Measurements from ENCODE around the gene KCNH6. TPM values are rescaled to one million over a fixed set of nuclear protein-coding genes. Genes with fewer than 3 reads are reported as not detected.

Gene KCNH6
- total RNA-seq, 1 donor from 2014 or later: 13.2 TPM

DNA sequence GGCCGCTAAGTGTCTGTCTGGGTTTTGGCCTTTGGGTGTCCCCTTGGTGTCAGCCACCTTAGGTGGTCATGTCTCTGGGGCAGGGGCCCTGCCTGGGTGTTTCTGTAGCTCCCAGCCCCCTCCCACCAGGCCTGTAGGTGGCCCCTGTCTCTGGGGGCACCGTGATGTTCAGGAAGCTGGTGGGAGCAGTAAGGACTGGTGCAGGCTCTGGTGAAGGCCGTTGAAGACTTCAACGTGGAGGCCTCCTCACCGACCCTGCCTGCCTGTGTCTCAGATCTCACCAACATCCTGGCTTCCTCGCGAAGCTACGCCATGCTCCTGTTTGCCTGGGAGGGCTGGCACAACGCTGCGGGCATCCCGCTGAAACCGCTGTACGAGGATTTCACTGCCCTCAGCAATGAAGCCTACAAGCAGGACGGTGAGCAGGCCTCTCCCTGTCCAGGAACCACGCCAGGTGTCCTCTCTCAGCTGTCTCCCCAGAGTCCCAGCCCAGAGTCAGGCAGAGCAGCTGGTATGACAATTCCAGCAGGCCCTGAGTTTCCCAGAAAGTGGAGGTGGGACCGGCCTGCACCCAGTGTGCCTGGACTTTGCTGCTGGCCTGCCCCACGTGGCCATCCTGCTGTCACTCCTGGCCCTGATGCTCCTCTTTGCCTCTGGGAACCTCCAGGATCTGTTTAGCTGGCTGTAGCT is 43.5 kb upstream of the KCNH6 start:
- no peaks in the 10 kb centered on the region for H3K36me3 Mint-ChIP-seq (ENCODE audit: insufficient read depth)
- H3K4me3 Mint-ChIP-seq (ENCODE audit: low read depth): no peak overlapping the region
- H3K27me3 Mint-ChIP-seq: peaks cover 22% of the 10 kb centered on the region
- H3K4me1 Mint-ChIP-seq (ENCODE audit: low read depth): peaks cover 7% of the 10 kb centered on the region
- TF ChIP-seq, protein P1, sequence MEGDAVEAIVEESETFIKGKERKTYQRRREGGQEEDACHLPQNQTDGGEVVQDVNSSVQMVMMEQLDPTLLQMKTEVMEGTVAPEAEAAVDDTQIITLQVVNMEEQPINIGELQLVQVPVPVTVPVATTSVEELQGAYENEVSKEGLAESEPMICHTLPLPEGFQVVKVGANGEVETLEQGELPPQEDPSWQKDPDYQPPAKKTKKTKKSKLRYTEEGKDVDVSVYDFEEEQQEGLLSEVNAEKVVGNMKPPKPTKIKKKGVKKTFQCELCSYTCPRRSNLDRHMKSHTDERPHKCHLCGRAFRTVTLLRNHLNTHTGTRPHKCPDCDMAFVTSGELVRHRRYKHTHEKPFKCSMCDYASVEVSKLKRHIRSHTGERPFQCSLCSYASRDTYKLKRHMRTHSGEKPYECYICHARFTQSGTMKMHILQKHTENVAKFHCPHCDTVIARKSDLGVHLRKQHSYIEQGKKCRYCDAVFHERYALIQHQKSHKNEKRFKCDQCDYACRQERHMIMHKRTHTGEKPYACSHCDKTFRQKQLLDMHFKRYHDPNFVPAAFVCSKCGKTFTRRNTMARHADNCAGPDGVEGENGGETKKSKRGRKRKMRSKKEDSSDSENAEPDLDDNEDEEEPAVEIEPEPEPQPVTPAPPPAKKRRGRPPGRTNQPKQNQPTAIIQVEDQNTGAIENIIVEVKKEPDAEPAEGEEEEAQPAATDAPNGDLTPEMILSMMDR (IDR thresholded peaks at IDR 0.05; ENCODE audit: unreplicated experiment): no peak
- no peak overlapping the region for H3K27ac Mint-ChIP-seq
- no peak for DNase-seq (ENCODE audit: low spot score, unreplicated experiment)
- no peaks in the 10 kb centered on the region for H3K9me3 Mint-ChIP-seq (ENCODE audit: low read depth)

DNA sequence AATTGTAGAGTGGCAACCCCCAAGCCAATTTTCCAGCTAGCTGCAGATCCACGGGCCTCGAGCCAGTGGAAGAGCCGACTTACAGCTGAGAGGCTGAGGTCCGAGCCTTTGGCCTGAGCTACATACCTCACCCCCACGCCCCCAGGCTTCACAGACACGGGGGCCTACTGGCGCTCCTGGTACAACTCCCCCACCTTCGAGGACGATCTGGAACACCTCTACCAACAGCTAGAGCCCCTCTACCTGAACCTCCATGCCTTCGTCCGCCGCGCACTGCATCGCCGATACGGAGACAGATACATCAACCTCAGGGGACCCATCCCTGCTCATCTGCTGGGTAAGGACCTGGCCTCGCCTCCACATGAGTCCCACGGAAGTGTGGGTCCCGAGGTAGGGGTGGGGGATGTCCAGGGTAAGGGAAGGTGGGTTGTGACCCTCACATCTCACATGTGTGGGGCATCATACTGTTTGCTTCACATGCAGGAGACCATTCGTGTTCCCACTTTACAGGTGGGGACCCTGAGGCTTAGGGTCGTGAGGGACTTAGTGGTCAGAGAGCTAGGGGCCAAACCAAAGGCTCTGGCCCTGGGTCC is 42.9 kb upstream of the KCNH6 start:
- DNase-seq (ENCODE audit: low spot score, unreplicated experiment): no peak
- H3K36me3 Mint-ChIP-seq (ENCODE audit: insufficient read depth): no peaks in the 10 kb centered on the region
- H3K27me3 Mint-ChIP-seq: peaks cover 17% of the 10 kb centered on the region
- peaks cover 7% of the 10 kb centered on the region for H3K4me1 Mint-ChIP-seq (ENCODE audit: low read depth)
- H3K27ac Mint-ChIP-seq: no peak overlapping the region
- TF ChIP-seq, protein P1 (IDR thresholded peaks at IDR 0.05; ENCODE audit: unreplicated experiment): no peak
- no peaks in the 10 kb centered on the region for H3K9me3 Mint-ChIP-seq (ENCODE audit: low read depth)
- H3K4me3 Mint-ChIP-seq (ENCODE audit: low read depth): no peak overlapping the region

DNA sequence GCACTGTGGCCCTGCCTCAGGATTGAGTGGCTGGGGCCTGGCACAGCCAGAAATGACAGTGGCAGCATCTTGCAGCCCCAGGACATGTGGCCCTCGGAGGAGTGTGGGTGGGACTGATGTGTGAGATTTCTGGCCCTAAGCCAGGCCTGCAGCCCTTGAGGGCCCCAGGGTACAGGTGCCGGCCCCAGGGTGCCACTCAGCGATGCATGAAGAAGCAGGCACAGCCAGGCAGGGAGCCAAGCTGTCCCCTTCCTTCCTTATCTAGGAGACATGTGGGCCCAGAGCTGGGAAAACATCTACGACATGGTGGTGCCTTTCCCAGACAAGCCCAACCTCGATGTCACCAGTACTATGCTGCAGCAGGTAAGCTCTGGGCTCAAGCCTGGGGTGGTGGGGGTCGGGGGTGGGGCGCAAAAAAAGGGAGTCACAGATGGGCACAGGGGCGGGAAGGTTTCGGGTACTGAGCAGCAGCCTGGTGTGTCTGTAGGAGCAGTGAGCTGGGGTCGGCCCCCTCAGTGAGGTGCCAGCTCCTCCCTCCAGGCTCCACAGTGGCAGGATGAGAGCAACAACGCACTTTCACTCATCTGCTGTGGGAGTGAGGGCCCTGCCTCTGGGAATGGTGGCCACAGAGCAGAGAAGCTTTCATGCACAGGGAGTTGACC is 42.2 kb upstream of the KCNH6 start:
- no peak overlapping the region for H3K27ac Mint-ChIP-seq

DNA sequence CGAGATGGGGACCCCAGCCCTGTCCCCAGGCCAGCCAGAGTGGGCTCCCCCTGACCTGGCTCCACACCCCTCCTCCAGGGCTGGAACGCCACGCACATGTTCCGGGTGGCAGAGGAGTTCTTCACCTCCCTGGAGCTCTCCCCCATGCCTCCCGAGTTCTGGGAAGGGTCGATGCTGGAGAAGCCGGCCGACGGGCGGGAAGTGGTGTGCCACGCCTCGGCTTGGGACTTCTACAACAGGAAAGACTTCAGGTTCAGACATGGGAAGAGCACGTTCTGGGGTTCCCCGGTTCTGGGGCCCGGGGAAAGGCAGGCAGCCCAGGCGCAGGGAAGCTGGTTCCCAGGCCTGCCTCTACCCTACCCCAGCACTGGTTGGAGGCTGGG is 41.7 kb upstream of the KCNH6 start:
- no peak for DNase-seq (ENCODE audit: low spot score, unreplicated experiment)
- Mint-ChIP-seq H3K9me3 (ENCODE audit: low read depth) (no peaks in the 10 kb centered on the region), H3K27ac (no peak overlapping the region), H3K4me1 (ENCODE audit: low read depth) (peaks cover 5% of the 10 kb centered on the region), H3K27me3 (peaks cover 12% of the 10 kb centered on the region), H3K4me3 (ENCODE audit: low read depth) (no peak overlapping the region), H3K36me3 (ENCODE audit: insufficient read depth) (no peaks in the 10 kb centered on the region)
- TF ChIP-seq, protein P1 (IDR thresholded peaks at IDR 0.05; ENCODE audit: unreplicated experiment): no peak

More for the DNA sequence above, 42.2 kb upstream of the KCNH6 start:
- Mint-ChIP-seq H3K4me3 (ENCODE audit: low read depth) (no peak overlapping the region), H3K9me3 (ENCODE audit: low read depth) (no peaks in the 10 kb centered on the region), H3K4me1 (ENCODE audit: low read depth) (peaks cover 5% of the 10 kb centered on the region), H3K36me3 (ENCODE audit: insufficient read depth) (no peaks in the 10 kb centered on the region), H3K27me3 (peaks cover 12% of the 10 kb centered on the region)
- no peak for DNase-seq (ENCODE audit: low spot score, unreplicated experiment)
- TF ChIP-seq, protein P1 (IDR thresholded peaks at IDR 0.05; ENCODE audit: unreplicated experiment): no peak

GRCh38 chr17:63482509-63482908 is 40.6 kb upstream of the KCNH6 start:
- Mint-ChIP-seq H3K4me1 (ENCODE audit: low read depth) (peaks cover 4% of the 10 kb centered on the region), H3K4me3 (ENCODE audit: low read depth) (no peak overlapping the region), H3K27me3 (peaks cover 14% of the 10 kb centered on the region), H3K27ac (no peak overlapping the region), H3K9me3 (ENCODE audit: low read depth) (no peaks in the 10 kb centered on the region), H3K36me3 (ENCODE audit: insufficient read depth) (no peaks in the 10 kb centered on the region)
- no peak for DNase-seq (ENCODE audit: low spot score, unreplicated experiment)
- TF ChIP-seq, protein P1 (IDR thresholded peaks at IDR 0.05; ENCODE audit: unreplicated experiment): no peak
